HAP-1 (cell line): ENCODE data around the gene NID2.

Experiments
- DNase-seq, 2 experiments: peaks; one replicate each; pipeline ENCODE4 v3.0.0-alpha.2; 2016 to 2020; ENCODE audit warnings: low spot score in 2 of 2
- H3K27me3 ChIP-seq: fragments of 250-450 bp; sonication (Bioruptor Pico); 2 replicates; pipeline ENCODE4 v1.5.1; 2020; ENCODE audit warnings: low read depth, mild to moderate bottlenecking, moderate library complexity
- H3K36me3 ChIP-seq: fragments of 250-450 bp; sonication (Bioruptor Pico); replicated peaks from 2 replicates; pipeline ENCODE4 v1.5.1; 2020; ENCODE audit warnings: mild to moderate bottlenecking
- H3K4me1 ChIP-seq: fragments of 250-450 bp; sonication (Bioruptor Pico); 2 replicates; pipeline ENCODE4 v1.5.1; 2020; ENCODE audit warnings: mild to moderate bottlenecking
- H3K4me3 ChIP-seq: fragments of 250-450 bp; sonication (Bioruptor Pico); 2 replicates; pipeline ENCODE4 v1.5.1; 2020; ENCODE audit warnings: mild to moderate bottlenecking, moderate library complexity
- H3K9me3 ChIP-seq: fragments of 250-450 bp; sonication (Bioruptor Pico); 2 replicates; pipeline ENCODE4 v1.5.1; 2020; ENCODE audit warnings: mild to moderate bottlenecking, moderate library complexity
- in situ Hi-C: fragments of 300-500 bp; cut with MboI; formaldehyde crosslinking; loops from 3 replicates; pipeline ENCODE4 v1.14.3; 2020; ENCODE audit warnings: low sequenced_read_pairs, inconsistent platforms, mixed read lengths

Gene NID2

GRCh38 chr14:51989293-51990234 is 79.3 kb downstream of the NID2 start, which contains the start of gene RTRAF:
Gene RTRAF, plus strand, starts transcription at chr14:51989546. Its CDS starts 94 bp downstream, at chr14:51989640.
- Histone ChIP-seq H3K27me3 (no peaks in the 10 kb centered on the region), H3K36me3 (peaks cover 32% of the 10 kb centered on the region), H3K4me3 (peak within 1 kb of the TSS; percentile 83), H3K4me1 (peaks cover 13% of the 10 kb centered on the region), H3K9me3 (no peaks in the 10 kb centered on the region)
- in situ Hi-C loops: loop anchor here (10.0 to 25.0 kb wide), 2 partner anchors 145 to 702 kb away; no protein-coding TSS in a partner anchor
- DNase-seq: peak; percentile 89 to 94

GRCh38 chr14:51988221-51988620 is 80.6 kb downstream of the NID2 start:
- H3K4me3 ChIP-seq: no peak overlapping the region
- in situ Hi-C loops: loop anchor here (25.0 kb wide), 1 partner anchor 701 kb away; no protein-coding TSS in a partner anchor
- DNase-seq: no peak

GRCh38 chr14:51981218-51981854 is 87.5 kb downstream of the NID2 start:
- Histone ChIP-seq H3K4me3 (no peak overlapping the region), H3K9me3 (no peaks in the 10 kb centered on the region), H3K27me3 (no peaks in the 10 kb centered on the region), H3K4me1 (peaks cover 12% of the 10 kb centered on the region), H3K36me3 (no peaks in the 10 kb centered on the region)
- no peak for DNase-seq
- in situ Hi-C loops: loop anchor here (25.0 kb wide), 1 partner anchor 694 kb away; no protein-coding TSS in a partner anchor

More at GRCh38 chr14:51988221-51988620, 80.6 kb downstream of the NID2 start:
- Histone ChIP-seq H3K27me3 (no peaks in the 10 kb centered on the region), H3K9me3 (no peaks in the 10 kb centered on the region), H3K36me3 (peaks cover 19% of the 10 kb centered on the region), H3K4me1 (peaks cover 14% of the 10 kb centered on the region)

GRCh38 chr14:51979088-51979709 is 89.7 kb downstream of the NID2 start:
- H3K36me3 ChIP-seq: no peaks in the 10 kb centered on the region
- no peaks in the 10 kb centered on the region for H3K9me3 ChIP-seq
- no peaks in the 10 kb centered on the region for H3K27me3 ChIP-seq
- no peak overlapping the region for H3K4me3 ChIP-seq
- peaks cover 12% of the 10 kb centered on the region for H3K4me1 ChIP-seq
- in situ Hi-C loops: loop anchor here (25.0 kb wide), 1 partner anchor 692 kb away; no protein-coding TSS in a partner anchor
- DNase-seq: peak; percentile 59 to 90

GRCh38 chr14:51978681-51979085 is 90.2 kb downstream of the NID2 start:
- Histone ChIP-seq H3K9me3 (no peaks in the 10 kb centered on the region), H3K4me1 (peaks cover 12% of the 10 kb centered on the region), H3K4me3 (no peak overlapping the region), H3K36me3 (no peaks in the 10 kb centered on the region), H3K27me3 (no peaks in the 10 kb centered on the region)
- in situ Hi-C loops: loop anchor here (25.0 kb wide), 1 partner anchor 691 kb away; no protein-coding TSS in a partner anchor
- no peak for DNase-seq

- H3K4me1 ChIP-seq: no peaks in the 10 kb centered on the region; the same call in 1 of the 2 replicates
- no peaks in the 10 kb centered on the region for H3K36me3 ChIP-seq
- in situ Hi-C loops: loop anchor here (25.0 kb wide), 1 partner anchor 690 kb away; no protein-coding TSS in a partner anchor
- no peak for DNase-seq
- no peak overlapping the region for H3K4me3 ChIP-seq
- no peaks in the 10 kb centered on the region for H3K9me3 ChIP-seq
- H3K27me3 ChIP-seq: no peaks in the 10 kb centered on the region
Measured at GRCh38 chr14:51977075-51977474, 91.8 kb downstream of the NID2 start.

GRCh38 chr14:51972566-51972965 is 96.3 kb downstream of the NID2 start:
- no peak for DNase-seq
- H3K27me3 ChIP-seq: no peaks in the 10 kb centered on the region
- no peaks in the 10 kb centered on the region for H3K9me3 ChIP-seq
- no peak overlapping the region for H3K4me3 ChIP-seq
- H3K4me1 ChIP-seq: no peaks in the 10 kb centered on the region
- in situ Hi-C loops: no loop called here
- no peaks in the 10 kb centered on the region for H3K36me3 ChIP-seq

- in situ Hi-C loops: no loop called here
- no peak for DNase-seq
- Histone ChIP-seq H3K36me3 (no peaks in the 10 kb centered on the region), H3K4me3 (no peak overlapping the region), H3K27me3 (no peaks in the 10 kb centered on the region), H3K9me3 (no peaks in the 10 kb centered on the region), H3K4me1 (no peaks in the 10 kb centered on the region)
Measured at GRCh38 chr14:51969852-51970540, 98.9 kb downstream of the NID2 start.

- in situ Hi-C loops: no loop called here
- Histone ChIP-seq H3K27me3 (no peaks in the 10 kb centered on the region), H3K4me1 (peaks cover 13% of the 10 kb centered on the region), H3K36me3 (no peaks in the 10 kb centered on the region), H3K9me3 (no peaks in the 10 kb centered on the region), H3K4me3 (no peak overlapping the region)
- no peak for DNase-seq
Measured at GRCh38 chr14:51967521-51967920, 101.3 kb downstream of the NID2 start.

GRCh38 chr14:51963286-51963685 is 105.6 kb downstream of the NID2 start:
- in situ Hi-C loops: no loop called here
- Histone ChIP-seq H3K4me1 (peaks cover 18% of the 10 kb centered on the region), H3K9me3 (no peaks in the 10 kb centered on the region), H3K4me3 (no peak overlapping the region), H3K36me3 (no peaks in the 10 kb centered on the region), H3K27me3 (no peaks in the 10 kb centered on the region)
- DNase-seq: peak in 1 of 2 experiments; percentile 75

GRCh38 chr14:51962711-51963110 is 106.1 kb downstream of the NID2 start:
- DNase-seq: peak in 1 of 2 experiments; percentile 45
- H3K4me1 ChIP-seq: peaks cover 18% of the 10 kb centered on the region
- in situ Hi-C loops: no loop called here

GRCh38 chr14:51960866-51961265 is 108.0 kb downstream of the NID2 start:
- in situ Hi-C loops: no loop called here
- Histone ChIP-seq H3K9me3 (no peaks in the 10 kb centered on the region), H3K27me3 (no peaks in the 10 kb centered on the region), H3K36me3 (no peaks in the 10 kb centered on the region), H3K4me3 (no peak overlapping the region), H3K4me1 (peaks cover 18% of the 10 kb centered on the region)
- DNase-seq: no peak

More at GRCh38 chr14:51962711-51963110, 106.1 kb downstream of the NID2 start:
- Histone ChIP-seq H3K9me3 (no peaks in the 10 kb centered on the region), H3K27me3 (no peaks in the 10 kb centered on the region), H3K4me3 (no peak overlapping the region), H3K36me3 (no peaks in the 10 kb centered on the region)

- no peaks in the 10 kb centered on the region for H3K36me3 ChIP-seq
- in situ Hi-C loops: no loop called here
- H3K27me3 ChIP-seq: no peaks in the 10 kb centered on the region
Measured at GRCh38 chr14:51959928-51960327, 108.9 kb downstream of the NID2 start.

More at GRCh38 chr14:51959928-51960327, 108.9 kb downstream of the NID2 start:
- H3K4me1 ChIP-seq: peaks cover 18% of the 10 kb centered on the region
- H3K9me3 ChIP-seq: no peaks in the 10 kb centered on the region
- H3K4me3 ChIP-seq: no peak overlapping the region
- no peak for DNase-seq
